Loucy (cell line): ENCODE data around the gene APOBEC3H.
"Not testable (repeated sequence)": the region's sequence is repeated elsewhere in the genome, so short reads cannot be mapped to it uniquely, and the experiment has no call there.

Experiments used
- H2AFZ ChIP-seq: fragments of 200-600 bp; sonication (generic); 2 replicates; pipeline ENCODE4 v1.6.0; 2016; ENCODE audit warnings: antibody characterized with exemption, mild to moderate bottlenecking, low read length, moderate library complexity
- H3F3A ChIP-seq: fragments of 200-600 bp; 2 replicates; pipeline ENCODE4 v1.6.0; 2016; ENCODE audit warnings: antibody characterized with exemption, low read depth, mild to moderate bottlenecking
- H3K27me3 ChIP-seq: fragments of 200-600 bp; sonication (generic); 2 replicates; pipeline ENCODE4 v1.6.1; 2014; ENCODE audit warnings: low read length, mild to moderate bottlenecking; ENCODE audit not compliant: insufficient read depth, poor library complexity, severe bottlenecking
- H3K36me3 ChIP-seq: fragments of 200-600 bp; sonication (generic); 2 replicates; pipeline ENCODE4 v1.6.1; 2016; ENCODE audit warnings: low read length; ENCODE audit not compliant: insufficient read depth
- H3K4me1 ChIP-seq: fragments of 200-600 bp; sonication (generic); 2 replicates; pipeline ENCODE4 v1.5.1; 2014; ENCODE audit warnings: low read length, mild to moderate bottlenecking; ENCODE audit not compliant: insufficient read depth, poor library complexity, severe bottlenecking
- H3K4me2 ChIP-seq: fragments of 200-600 bp; sonication (generic); 2 replicates; pipeline ENCODE4 v1.6.0; 2014; ENCODE audit warnings: antibody characterized with exemption, low read length, low read depth, mild to moderate bottlenecking; ENCODE audit not compliant: poor library complexity, severe bottlenecking
- H3K4me3 ChIP-seq: fragments of 200-600 bp; sonication (generic); 2 replicates; pipeline ENCODE4 v1.5.1; 2014; ENCODE audit warnings: low read length, mild to moderate bottlenecking, mixed read lengths; ENCODE audit not compliant: poor library complexity, severe bottlenecking
- H3K79me2 ChIP-seq: fragments of 200-600 bp; sonication (generic); 2 replicates; pipeline ENCODE4 v1.6.1; 2014; ENCODE audit warnings: low read length; ENCODE audit not compliant: insufficient read depth
- H3K9ac ChIP-seq: fragments of 200-600 bp; sonication (generic); 2 replicates; pipeline ENCODE4 v1.6.0; 2014; ENCODE audit warnings: mild to moderate bottlenecking, low read depth, low read length, moderate library complexity; ENCODE audit not compliant: poor library complexity, severe bottlenecking
- H3K9me2 ChIP-seq: fragments of 200-600 bp; sonication (generic); replicated peaks from 2 replicates; pipeline ENCODE4 v1.6.1; 2016; ENCODE audit warnings: low read depth, low read length, mixed read lengths
- H3K9me3 ChIP-seq: fragments of 200-600 bp; sonication (generic); 2 replicates; pipeline ENCODE4 v1.6.1; 2014; ENCODE audit warnings: mild to moderate bottlenecking, antibody characterized with exemption, low read length, low read depth; ENCODE audit not compliant: insufficient read depth
- H4K20me1 ChIP-seq: fragments of 200-600 bp; sonication (generic); 2 replicates; pipeline ENCODE4 v1.6.0; 2014; ENCODE audit warnings: antibody characterized with exemption, low read length, mild to moderate bottlenecking; ENCODE audit not compliant: insufficient read depth, poor library complexity, severe bottlenecking
- EZH2phosphoT487 ChIP-seq: fragments of 200-600 bp; IDR thresholded peaks from 2 replicates; pipeline ENCODE4 v1.6.1; 2018; ENCODE audit warnings: antibody characterized with exemption, mild to moderate bottlenecking, moderate library complexity, borderline replicate concordance
- TF ChIP-seq, protein P1 (sequence below): fragments of 200-600 bp; sonication (generic); conservative IDR thresholded peaks from 2 replicates; pipeline ENCODE4 v1.5.1; 2014; ENCODE audit warnings: mild to moderate bottlenecking, antibody characterized with exemption, low read length

Gene APOBEC3H

GRCh38 chr22:39097098-39098020 is at the start of gene APOBEC3H:
Gene APOBEC3H, plus strand, starts transcription at chr22:39097244. Its CDS starts 3,035 bp downstream, at chr22:39100279.
- no peaks in the 10 kb centered on the region for H4K20me1 ChIP-seq
- no peaks in the 10 kb centered on the region for H3K27me3 ChIP-seq
- 0 out of 2 replicates have a peak, but pooled peaks cover 5% of the 10 kb centered on the region for H3F3A ChIP-seq
- peaks cover 54% of the 10 kb centered on the region for H3K4me1 ChIP-seq
- peak within 1 kb of the TSS; percentile 88 for H3K4me2 ChIP-seq
- peak within 1 kb of the TSS; percentile 96 for H3K9ac ChIP-seq
- no peaks in the 10 kb centered on the region for H3K9me2 ChIP-seq
- no peak within 1 kb of the TSS for H2AFZ ChIP-seq
- no peaks in the 10 kb centered on the region for H3K9me3 ChIP-seq
- no peak for TF ChIP-seq EZH2phosphoT487
- TF ChIP-seq, protein P1, sequence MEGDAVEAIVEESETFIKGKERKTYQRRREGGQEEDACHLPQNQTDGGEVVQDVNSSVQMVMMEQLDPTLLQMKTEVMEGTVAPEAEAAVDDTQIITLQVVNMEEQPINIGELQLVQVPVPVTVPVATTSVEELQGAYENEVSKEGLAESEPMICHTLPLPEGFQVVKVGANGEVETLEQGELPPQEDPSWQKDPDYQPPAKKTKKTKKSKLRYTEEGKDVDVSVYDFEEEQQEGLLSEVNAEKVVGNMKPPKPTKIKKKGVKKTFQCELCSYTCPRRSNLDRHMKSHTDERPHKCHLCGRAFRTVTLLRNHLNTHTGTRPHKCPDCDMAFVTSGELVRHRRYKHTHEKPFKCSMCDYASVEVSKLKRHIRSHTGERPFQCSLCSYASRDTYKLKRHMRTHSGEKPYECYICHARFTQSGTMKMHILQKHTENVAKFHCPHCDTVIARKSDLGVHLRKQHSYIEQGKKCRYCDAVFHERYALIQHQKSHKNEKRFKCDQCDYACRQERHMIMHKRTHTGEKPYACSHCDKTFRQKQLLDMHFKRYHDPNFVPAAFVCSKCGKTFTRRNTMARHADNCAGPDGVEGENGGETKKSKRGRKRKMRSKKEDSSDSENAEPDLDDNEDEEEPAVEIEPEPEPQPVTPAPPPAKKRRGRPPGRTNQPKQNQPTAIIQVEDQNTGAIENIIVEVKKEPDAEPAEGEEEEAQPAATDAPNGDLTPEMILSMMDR: no peak
- H3K4me3 ChIP-seq: peak within 1 kb of the TSS; percentile 69
- H3K36me3 ChIP-seq: no peaks in the 10 kb centered on the region
- H3K79me2 ChIP-seq: no peaks in the 10 kb centered on the region

GRCh38 chr22:39049486-39049885 is 47.6 kb upstream of the APOBEC3H start:
- H3K4me2 ChIP-seq, H3K9me3 ChIP-seq, H3F3A ChIP-seq, H2AFZ ChIP-seq, H3K27me3 ChIP-seq, H3K9me2 ChIP-seq, H3K9ac ChIP-seq, H3K4me3 ChIP-seq, H3K79me2 ChIP-seq, H3K36me3 ChIP-seq, H4K20me1 ChIP-seq: not testable (repeated sequence)
- H3K4me1 ChIP-seq: peaks cover 15% of the 10 kb centered on the region

DNA sequence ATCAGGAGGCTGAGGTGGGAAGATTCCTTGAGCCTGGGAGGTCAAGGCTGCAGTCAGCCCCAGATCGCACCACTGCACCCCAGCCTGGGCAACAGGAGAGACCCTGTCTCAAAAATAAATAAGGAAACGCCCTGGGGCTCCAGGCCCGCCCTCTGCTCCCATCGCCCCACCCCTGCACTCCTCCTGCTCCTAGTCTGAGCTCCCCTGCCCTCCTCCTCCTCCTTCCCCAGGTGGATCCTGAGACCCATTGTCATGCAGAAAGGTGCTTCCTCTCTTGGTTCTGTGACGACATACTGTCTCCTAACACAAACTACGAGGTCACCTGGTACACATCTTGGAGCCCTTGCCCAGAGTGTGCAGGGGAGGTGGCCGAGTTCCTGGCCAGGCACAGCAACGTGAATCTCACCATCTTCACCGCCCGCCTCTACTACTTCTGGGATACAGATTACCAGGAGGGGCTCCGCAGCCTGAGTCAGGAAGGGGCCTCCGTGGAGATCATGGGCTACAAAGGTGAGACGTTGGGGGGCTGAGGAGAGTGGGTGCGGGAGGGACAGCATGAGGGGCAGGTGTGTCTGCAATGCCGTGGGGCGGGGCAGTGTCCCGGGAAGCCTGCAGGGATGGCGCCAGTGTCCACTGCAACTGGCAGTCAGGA is 45.1 kb upstream of the APOBEC3H start:
- not testable (repeated sequence) for H3K9me2 ChIP-seq, H4K20me1 ChIP-seq, H3K4me3 ChIP-seq, H3F3A ChIP-seq, H3K79me2 ChIP-seq, H3K4me1 ChIP-seq, H3K9ac ChIP-seq, H3K36me3 ChIP-seq, H3K4me2 ChIP-seq, H2AFZ ChIP-seq, H3K9me3 ChIP-seq, H3K27me3 ChIP-seq

GRCh38 chr22:39055658-39056057 is 41.4 kb upstream of the APOBEC3H start:
- H3K4me3 ChIP-seq: no peak overlapping the region
- no peaks in the 10 kb centered on the region for H4K20me1 ChIP-seq
- H3K79me2 ChIP-seq: peaks cover 8% of the 10 kb centered on the region; the same call in 1 of the 2 replicates
- no peak overlapping the region for H2AFZ ChIP-seq
- H3K9me2 ChIP-seq: no peaks in the 10 kb centered on the region
- no peak overlapping the region for H3K9ac ChIP-seq
- H3K36me3 ChIP-seq: no peaks in the 10 kb centered on the region
- H3K27me3 ChIP-seq: no peaks in the 10 kb centered on the region
- H3K4me1 ChIP-seq: peaks cover 12% of the 10 kb centered on the region
- H3F3A ChIP-seq: no peaks in the 10 kb centered on the region
- TF ChIP-seq, protein P1: no peak
- no peak for TF ChIP-seq EZH2phosphoT487
- peaks cover 7% of the 10 kb centered on the region; the same call in 1 of the 2 replicates for H3K9me3 ChIP-seq
- no peak overlapping the region for H3K4me2 ChIP-seq

- Histone ChIP-seq H3K4me3 (peak overlapping the region; percentile 61), H2AFZ (peak overlapping the region; percentile 8; the same call in 1 of the 2 replicates), H3K4me2 (peak overlapping the region; percentile 83), H3K9ac (peak overlapping the region; percentile 78), H3K79me2 (peaks cover 26% of the 10 kb centered on the region), H3K4me1 (peaks cover 55% of the 10 kb centered on the region)
- H4K20me1 ChIP-seq, H3K9me3 ChIP-seq, H3K27me3 ChIP-seq, H3K9me2 ChIP-seq, H3K36me3 ChIP-seq, H3F3A ChIP-seq: not testable (repeated sequence)
Observed at GRCh38 chr22:39061290-39061689, 35.8 kb upstream of the APOBEC3H start.
